Muscle of leg (tissue), 11 donors: Measurements from ENCODE around the gene CTNS. TPM values are rescaled to one million over a fixed set of nuclear protein-coding genes. Genes with fewer than 3 reads are reported as not detected.

Experiments
- DNase-seq: peaks from one replicate; pipeline ENCODE4 v3.0.0; 2013
- H3K27ac ChIP-seq: one replicate; pipeline ENCODE4 v1.5.1; 2013; ENCODE audit warnings: mild to moderate bottlenecking, low read length, control low read depth
- H3K27me3 ChIP-seq: one replicate; pipeline ENCODE4 v1.6.1; 2013; ENCODE audit warnings: low read length; ENCODE audit not compliant: control insufficient read depth, insufficient read depth
- H3K36me3 ChIP-seq: one replicate; pipeline ENCODE4 v1.6.1; 2013; ENCODE audit warnings: low read length; ENCODE audit not compliant: control insufficient read depth, insufficient read depth
- H3K4me1 ChIP-seq: one replicate; pipeline ENCODE4 v1.6.1; 2013; ENCODE audit warnings: low read length; ENCODE audit not compliant: control insufficient read depth, insufficient read depth
- H3K4me3 ChIP-seq: one replicate; pipeline ENCODE4 v1.5.1; 2013; ENCODE audit warnings: low read length, control low read depth
- H3K9me3 ChIP-seq: replicated peaks from 2 replicates; pipeline ENCODE4 v1.6.1; 2013; ENCODE audit warnings: low read depth, low read length; ENCODE audit not compliant: control insufficient read depth
- WGBS: methylation state at CpG from one replicate; pipeline ENCODE4 v1.1.5; 2013; ENCODE audit warnings: missing lambda C conversion rate; ENCODE audit not compliant: insufficient coverage; 5-methylcytosine and 5-hydroxymethylcytosine counted together
- polyA plus RNA-seq, 8 donors: library from polyadenylated mRNA; unstranded; fragments of 120-200 nt; gene quantifications; one replicate each; pipeline versions ENCODE4 v1.2.1 to v1.2.3, GENCODE V29; 2013; ENCODE audit warnings: inconsistent platforms in 1 of 8, low replicate concordance in 1 of 8; ENCODE audit not compliant: insufficient read length in 8 of 8, insufficient read depth in 1 of 8
- total RNA-seq: library from RNA; stranded (reverse); fragments of 120-200 nt; gene quantifications from one replicate; pipeline ENCODE4 v1.2.4, GENCODE V29; 2013

The CTNS gene
- total and polyA plus RNA-seq, 9 donors: 7.2 to 10.1 (median 8.4) TPM

GRCh38 chr17:3641014-3641413, 4.5 kb downstream of the CTNS start:
- H3K4me3 ChIP-seq: no peak overlapping the region
- peaks cover 12% of the 10 kb centered on the region for H3K4me1 ChIP-seq
- H3K9me3 ChIP-seq: no peaks in the 10 kb centered on the region
- peaks cover 22% of the 10 kb centered on the region for H3K36me3 ChIP-seq
- no peak overlapping the region for H3K27ac ChIP-seq
- no CpG with 5 or more reads among the region's 3 CpGs for WGBS
- no peak for DNase-seq
- H3K27me3 ChIP-seq: no peaks in the 10 kb centered on the region

DNA sequence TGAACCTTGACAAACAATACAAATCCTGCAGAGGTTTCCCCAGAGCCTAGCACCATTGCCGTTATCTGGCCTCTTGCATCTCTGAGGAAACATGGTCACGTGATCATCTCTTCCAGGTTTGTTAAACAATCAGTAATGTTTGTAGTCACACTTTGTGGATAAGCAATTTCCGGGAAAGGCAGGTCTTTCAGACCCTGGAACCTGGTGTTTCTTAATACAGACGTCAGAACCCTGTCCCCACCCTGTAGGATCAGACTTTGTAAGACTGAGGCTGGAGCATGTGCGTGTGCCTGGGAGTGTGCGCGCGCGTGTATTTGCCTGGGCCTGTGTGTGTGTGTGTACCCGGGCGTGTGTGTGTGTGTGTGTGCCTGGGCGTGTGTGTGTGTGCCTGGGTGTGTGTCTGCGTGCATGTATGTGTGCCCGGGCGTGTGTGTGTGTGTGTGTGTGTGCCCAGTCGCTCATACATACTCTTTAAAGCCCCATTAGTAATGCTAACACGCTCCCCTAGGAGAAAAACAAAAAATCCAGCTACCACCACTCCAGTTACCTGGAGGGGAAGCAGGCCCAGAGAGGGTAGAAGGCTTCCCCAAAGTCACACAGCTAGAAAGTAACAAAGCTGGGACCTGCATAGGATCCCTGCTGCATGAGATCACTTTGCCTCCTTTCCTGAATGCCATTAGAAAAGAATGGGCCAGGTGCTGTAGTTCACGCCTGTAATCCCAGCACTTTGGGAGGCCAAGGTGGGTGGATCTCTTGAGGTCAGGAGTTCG, 5.3 kb downstream of the CTNS start:
- Histone ChIP-seq H3K4me1 (peaks cover 11% of the 10 kb centered on the region), H3K27ac (no peak overlapping the region), H3K27me3 (no peaks in the 10 kb centered on the region), H3K4me3 (no peak overlapping the region), H3K36me3 (peaks cover 22% of the 10 kb centered on the region), H3K9me3 (no peaks in the 10 kb centered on the region)
- DNase-seq: no peak
- 100% methylated on average over 1 of the region's 19 CpGs for WGBS

DNA sequence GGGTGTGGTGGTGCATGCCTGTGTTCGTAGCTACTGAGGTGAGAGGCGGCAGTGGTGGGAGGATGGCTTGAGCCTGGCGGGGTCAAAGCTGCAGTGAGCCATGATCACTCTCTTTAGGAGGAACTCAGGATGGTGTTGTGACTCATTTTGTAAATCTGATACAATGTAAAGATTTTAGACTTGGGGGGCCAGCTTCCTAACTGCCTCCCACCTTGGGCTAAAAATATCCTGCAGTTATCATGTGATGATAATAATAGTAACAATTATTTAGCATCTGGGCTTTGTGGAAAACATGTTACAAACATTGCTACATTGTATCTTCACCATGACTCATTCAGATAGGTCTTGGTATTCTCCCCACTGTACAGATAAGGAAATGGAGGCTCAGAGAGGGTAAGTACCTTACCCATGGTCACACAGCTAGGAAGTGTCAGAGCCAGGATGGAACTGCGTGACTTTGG, 7.4 kb downstream of the CTNS start:
- Histone ChIP-seq H3K4me1 (peaks cover 16% of the 10 kb centered on the region), H3K27ac (no peak overlapping the region), H3K27me3 (no peaks in the 10 kb centered on the region), H3K36me3 (peaks cover 25% of the 10 kb centered on the region), H3K9me3 (no peaks in the 10 kb centered on the region), H3K4me3 (no peak overlapping the region)
- DNase-seq: no peak
- 85% methylated on average over 4 of the region's 4 CpGs for WGBS

GRCh38 chr17:3645310-3645709, 8.8 kb downstream of the CTNS start:
- no peak for DNase-seq
- 57% methylated on average over 5 of the region's 5 CpGs for WGBS
- H3K4me1 ChIP-seq: peaks cover 14% of the 10 kb centered on the region
- H3K36me3 ChIP-seq: peaks cover 31% of the 10 kb centered on the region
- no peak overlapping the region for H3K4me3 ChIP-seq
- H3K9me3 ChIP-seq: no peaks in the 10 kb centered on the region
- no peak overlapping the region for H3K27ac ChIP-seq
- no peaks in the 10 kb centered on the region for H3K27me3 ChIP-seq

- Histone ChIP-seq H3K9me3 (no peaks in the 10 kb centered on the region), H3K27me3 (no peaks in the 10 kb centered on the region), H3K27ac (no peak overlapping the region), H3K4me3 (no peak overlapping the region), H3K36me3 (peaks cover 28% of the 10 kb centered on the region), H3K4me1 (peaks cover 7% of the 10 kb centered on the region)
- DNase-seq: no peak
- 69% methylated on average over 12 of the region's 12 CpGs for WGBS
Measured at GRCh38 chr17:3647251-3647650, 10.7 kb downstream of the CTNS start.

- peak overlapping the region; percentile 42 for H3K27ac ChIP-seq
- peak; percentile 74 for DNase-seq
- H3K9me3 ChIP-seq: no peaks in the 10 kb centered on the region
- 45% methylated on average over 14 of the region's 20 CpGs for WGBS
- peaks cover 25% of the 10 kb centered on the region for H3K36me3 ChIP-seq
- no peaks in the 10 kb centered on the region for H3K27me3 ChIP-seq
- peaks cover 7% of the 10 kb centered on the region for H3K4me1 ChIP-seq
- H3K4me3 ChIP-seq: no peak overlapping the region
Measured at GRCh38 chr17:3647769-3648555, 11.4 kb downstream of the CTNS start.

DNA sequence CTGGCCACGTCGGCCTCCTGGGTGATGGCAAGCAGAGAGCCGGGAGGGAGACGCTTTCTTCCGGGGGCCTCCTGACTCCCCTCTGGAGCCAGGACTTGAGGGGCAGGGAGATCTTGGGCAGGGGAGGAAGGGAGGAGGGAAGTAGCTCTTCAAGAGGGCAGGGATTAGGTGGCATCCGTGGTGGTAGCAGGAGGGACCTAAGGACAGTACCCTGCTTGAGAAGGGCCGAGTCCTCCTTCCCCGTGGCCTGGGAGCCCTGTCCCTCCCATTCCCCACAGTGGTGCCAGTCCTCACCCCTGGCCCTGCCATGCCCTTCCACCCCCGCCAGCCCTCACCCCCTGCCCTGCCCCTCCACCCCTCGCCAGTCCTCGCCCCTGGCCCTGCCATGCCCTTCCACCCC, 19.2 kb downstream of the CTNS start:
- Histone ChIP-seq H3K27ac (no peak overlapping the region), H3K4me3 (no peak overlapping the region), H3K4me1 (peaks cover 24% of the 10 kb centered on the region), H3K27me3 (no peaks in the 10 kb centered on the region), H3K9me3 (no peaks in the 10 kb centered on the region), H3K36me3 (peaks cover 17% of the 10 kb centered on the region)
- DNase-seq: no peak
- 80% methylated on average over 5 of the region's 11 CpGs for WGBS

DNA sequence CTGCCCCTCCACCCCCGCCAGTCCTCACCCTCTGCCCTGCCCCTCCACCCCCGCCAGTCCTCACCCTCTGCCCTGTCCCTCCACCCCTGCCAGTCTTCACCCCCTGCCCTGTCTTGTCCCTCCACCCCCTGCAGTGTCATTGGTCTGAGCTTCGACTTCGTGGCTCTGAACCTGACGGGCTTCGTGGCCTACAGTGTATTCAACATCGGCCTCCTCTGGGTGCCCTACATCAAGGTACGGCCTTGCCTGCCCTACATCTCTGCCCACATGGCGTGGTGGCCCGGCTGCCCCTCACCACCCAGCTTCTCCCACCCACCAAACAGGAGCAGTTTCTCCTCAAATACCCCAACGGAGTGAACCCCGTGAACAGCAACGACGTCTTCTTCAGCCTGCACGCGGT, 19.8 kb downstream of the CTNS start:
- Histone ChIP-seq H3K4me3 (no peak overlapping the region), H3K27ac (no peak overlapping the region), H3K9me3 (no peaks in the 10 kb centered on the region), H3K36me3 (peaks cover 23% of the 10 kb centered on the region), H3K27me3 (no peaks in the 10 kb centered on the region), H3K4me1 (peaks cover 24% of the 10 kb centered on the region)
- WGBS: 90% methylated on average over 9 of the region's 16 CpGs
- no peak for DNase-seq

- no peaks in the 10 kb centered on the region for H3K9me3 ChIP-seq
- peaks cover 24% of the 10 kb centered on the region for H3K4me1 ChIP-seq
- WGBS: 82% methylated on average over 9 of the region's 16 CpGs
- H3K36me3 ChIP-seq: peaks cover 27% of the 10 kb centered on the region
- DNase-seq: no peak
- H3K27ac ChIP-seq: no peak overlapping the region
- H3K27me3 ChIP-seq: no peaks in the 10 kb centered on the region
- H3K4me3 ChIP-seq: no peak overlapping the region
Measured at GRCh38 chr17:3656755-3657587, 20.4 kb downstream of the CTNS start.

DNA sequence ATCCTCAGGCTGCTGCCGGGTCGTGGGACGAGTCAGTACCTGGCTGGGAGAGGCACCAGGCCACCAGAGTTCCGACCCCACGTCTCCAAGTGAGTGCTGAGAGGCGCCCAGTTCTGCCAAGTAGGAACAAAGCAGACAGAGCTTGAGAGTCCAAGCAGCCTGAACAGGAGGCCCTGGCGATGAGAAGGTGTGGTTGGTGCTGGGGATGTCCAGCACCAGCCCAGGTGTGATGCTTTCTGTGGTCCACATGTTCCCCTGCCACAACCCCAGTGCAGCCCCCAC, 21.0 kb downstream of the CTNS start:
- WGBS: 76% methylated on average over 7 of the region's 7 CpGs
- Histone ChIP-seq H3K27me3 (no peaks in the 10 kb centered on the region), H3K4me1 (peaks cover 24% of the 10 kb centered on the region), H3K27ac (no peak overlapping the region), H3K36me3 (peaks cover 31% of the 10 kb centered on the region), H3K4me3 (no peak overlapping the region), H3K9me3 (no peaks in the 10 kb centered on the region)
- no peak for DNase-seq
